GM12892 (cell line): ENCODE data around the gene ABCC9.

Experiments
- DNase-seq: peaks from one replicate; pipeline ENCODE4 v3.0.0; 2011; ENCODE audit not compliant: insufficient read length
- FAIRE-seq: peaks from 2 replicates; lab custom pipeline; 2011; peaks lifted over from hg19 to GRCh38; lab: Jason Lieb, UNC
- POLR2A ChIP-seq: IDR thresholded peaks from 2 replicates; pipeline ENCODE4 v1.6.1; 2011; ENCODE audit warnings: low read depth, low read length, control low read depth
- POLR2AphosphoS5 ChIP-seq: IDR thresholded peaks from 2 replicates; pipeline ENCODE4 v1.6.1; 2011; ENCODE audit warnings: low read depth, low read length, control low read depth
- TAF1 ChIP-seq: IDR thresholded peaks from 2 replicates; pipeline ENCODE4 v1.6.1; 2011; ENCODE audit warnings: low read depth, mild to moderate bottlenecking, control low read depth, low read length, borderline replicate concordance

The ABCC9 gene

DNA sequence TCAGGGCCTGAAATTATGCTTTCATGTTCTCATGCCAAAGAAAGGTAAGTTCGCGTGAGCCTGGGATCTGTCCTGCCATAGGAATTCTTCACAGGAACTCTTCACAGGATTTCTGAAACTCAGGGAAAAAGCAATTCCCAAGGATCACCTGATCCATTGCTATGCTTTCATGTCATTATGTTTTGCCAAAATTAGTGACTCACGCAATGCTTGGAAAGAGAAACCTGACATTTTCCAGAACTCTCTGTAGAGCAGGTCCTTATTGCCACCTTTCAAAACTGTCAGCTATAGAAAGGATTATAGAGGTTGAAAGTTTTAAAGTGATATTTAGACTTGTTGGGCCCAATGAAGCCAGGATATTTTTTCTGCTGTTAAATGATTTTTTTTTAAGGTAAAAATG is 160.4 kb downstream of the ABCC9 start:
- FAIRE-seq (no peak), DNase-seq (no peak)
- TF ChIP-seq TAF1 (no peak), POLR2A (no peak), POLR2AphosphoS5 (no peak)

GRCh38 chr12:21776175-21776574 is 165.1 kb downstream of the ABCC9 start:
- no peak for DNase-seq
- FAIRE-seq, result no peak
- TF ChIP-seq POLR2A, result no peak
- no peak for TF ChIP-seq TAF1
- TF ChIP-seq POLR2AphosphoS5, result no peak

DNA sequence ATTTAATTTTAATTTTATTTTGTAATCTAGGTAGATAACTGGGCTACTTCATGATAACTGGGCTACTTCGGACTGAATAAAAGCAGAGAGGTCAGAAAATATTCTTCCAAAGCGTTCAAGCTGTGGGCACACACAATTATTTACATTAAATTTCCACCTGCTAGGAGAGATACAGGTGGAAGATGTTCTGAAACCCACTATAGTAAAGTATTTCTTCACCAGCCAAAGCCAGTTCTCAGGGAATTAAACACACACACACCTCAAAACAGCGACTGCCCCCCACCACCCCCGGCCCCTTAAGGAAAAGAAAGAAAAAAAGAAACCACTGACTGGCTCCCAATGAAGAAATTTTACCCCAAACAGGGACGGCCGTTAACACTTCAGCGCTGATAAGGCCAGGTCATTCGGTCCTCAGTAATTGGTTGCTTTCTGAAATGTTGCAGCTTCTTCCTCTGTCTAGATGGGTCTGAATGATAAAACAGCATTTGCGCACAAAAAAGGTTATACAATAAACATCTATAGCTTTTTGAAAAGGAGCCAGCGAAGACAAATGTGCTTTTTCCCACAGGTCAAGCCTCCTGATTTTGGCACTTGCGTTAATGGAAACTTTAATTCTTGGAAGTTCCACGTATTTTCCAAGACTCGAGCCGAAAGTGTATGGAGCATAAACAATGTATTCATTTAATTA is 165.9 kb downstream of the ABCC9 start:
- FAIRE-seq, result no peak
- DNase-seq, result no peak
- TF ChIP-seq TAF1 (no peak), POLR2A (no peak), POLR2AphosphoS5 (no peak)

- DNase-seq (no peak), FAIRE-seq (no peak)
- TF ChIP-seq POLR2AphosphoS5 (no peak), TAF1 (no peak), POLR2A (no peak)
Observed at GRCh38 chr12:21774358-21775132, 166.7 kb downstream of the ABCC9 start, which contains the start of gene KCNJ8. Gene KCNJ8 (minus strand): TSS chr12:21774706. CDS start chr12:21773616, 1,090 bp downstream.

DNA sequence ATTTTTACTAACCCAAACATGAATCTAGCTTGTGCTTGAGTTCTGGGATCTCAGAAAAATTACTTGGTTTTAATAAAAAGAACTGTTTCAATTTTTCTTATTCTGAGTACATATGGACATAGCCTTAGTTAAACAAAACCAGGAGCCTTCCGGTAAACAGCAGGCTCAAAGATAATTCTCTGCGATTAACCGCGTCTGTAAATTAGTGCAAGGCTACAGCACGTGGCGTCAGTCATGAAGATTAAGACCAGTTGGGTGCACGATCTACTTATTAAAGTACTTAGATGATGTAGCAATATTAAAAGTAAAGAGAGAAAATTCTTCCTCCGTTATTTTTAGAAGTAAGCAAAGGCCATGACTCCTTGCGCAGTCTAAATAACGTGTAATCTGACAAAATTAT is 167.4 kb downstream of the ABCC9 start:
- FAIRE-seq (no peak), DNase-seq (no peak)
- TF ChIP-seq POLR2AphosphoS5 (no peak), POLR2A (no peak), TAF1 (no peak)

- DNase-seq, result no peak
- TF ChIP-seq TAF1 (no peak), POLR2A (no peak)
Observed at GRCh38 chr12:21773263-21773741, 167.9 kb downstream of the ABCC9 start.

DNA sequence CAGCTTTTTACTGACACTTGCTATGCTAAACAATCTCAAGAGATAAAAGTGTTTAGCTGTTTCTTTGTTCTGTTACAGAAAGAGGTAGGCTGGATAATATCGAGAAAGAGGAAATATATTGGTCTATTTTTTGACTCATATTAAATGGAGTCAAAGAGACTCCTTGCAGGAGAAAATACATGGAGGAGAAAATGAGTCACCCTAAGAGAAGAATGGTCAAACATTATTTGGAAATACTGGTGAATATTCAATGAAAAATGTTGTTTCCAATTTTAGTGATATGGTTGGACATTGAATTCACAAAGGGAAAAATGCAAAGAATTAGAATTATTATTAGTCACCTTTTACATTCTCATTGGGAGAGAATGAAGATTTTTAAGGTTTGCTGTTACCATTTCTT is 169.9 kb downstream of the ABCC9 start:
- no peak for FAIRE-seq
- DNase-seq, result no peak
- TF ChIP-seq POLR2AphosphoS5, result no peak
- TF ChIP-seq TAF1, result no peak
- TF ChIP-seq POLR2A, result no peak

More at GRCh38 chr12:21773263-21773741, 167.9 kb downstream of the ABCC9 start:
- FAIRE-seq, result no peak

DNA sequence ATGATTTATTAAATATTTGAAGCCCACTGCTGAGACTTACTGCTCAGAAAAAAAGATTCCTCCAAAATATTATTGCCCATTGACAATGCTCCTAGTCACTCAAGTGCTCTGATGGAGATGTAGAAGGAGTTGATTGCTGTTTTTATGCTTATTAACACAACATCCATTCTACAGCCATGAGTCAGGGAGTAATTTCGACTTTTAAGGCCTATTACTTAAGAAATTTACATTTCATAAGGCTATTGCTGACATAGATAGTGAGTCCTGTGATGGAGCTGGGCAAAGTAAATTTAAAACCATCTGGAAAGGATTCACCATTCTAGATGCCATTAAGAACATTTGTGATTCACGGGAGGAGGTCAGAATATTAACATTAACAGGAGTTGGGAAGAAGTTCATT is 171.9 kb downstream of the ABCC9 start:
- no peak for TF ChIP-seq TAF1
- TF ChIP-seq POLR2AphosphoS5, result no peak
- no peak for TF ChIP-seq POLR2A
- DNase-seq (no peak), FAIRE-seq (no peak)

DNA sequence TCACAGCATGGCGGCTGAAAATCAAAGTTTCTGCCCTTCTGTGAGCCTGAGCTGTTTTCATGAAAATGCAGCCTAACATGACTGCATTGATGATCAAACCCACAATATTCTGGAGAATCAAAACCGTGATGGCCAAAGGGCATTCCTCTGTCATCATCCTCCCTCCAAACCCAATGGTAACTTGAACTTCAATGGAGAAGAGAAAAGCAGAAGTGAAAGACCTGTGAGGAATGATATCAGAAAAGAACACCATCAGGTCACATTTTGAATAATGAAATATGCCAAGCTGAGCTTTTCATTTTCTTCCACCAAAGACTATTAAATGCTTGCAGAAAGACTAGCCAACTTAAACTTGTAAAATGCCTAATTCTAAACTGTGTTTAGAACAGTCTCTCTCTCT is 174.8 kb downstream of the ABCC9 start:
- DNase-seq, result no peak
- no peak for FAIRE-seq
- no peak for TF ChIP-seq POLR2AphosphoS5
- no peak for TF ChIP-seq TAF1
- no peak for TF ChIP-seq POLR2A

DNA sequence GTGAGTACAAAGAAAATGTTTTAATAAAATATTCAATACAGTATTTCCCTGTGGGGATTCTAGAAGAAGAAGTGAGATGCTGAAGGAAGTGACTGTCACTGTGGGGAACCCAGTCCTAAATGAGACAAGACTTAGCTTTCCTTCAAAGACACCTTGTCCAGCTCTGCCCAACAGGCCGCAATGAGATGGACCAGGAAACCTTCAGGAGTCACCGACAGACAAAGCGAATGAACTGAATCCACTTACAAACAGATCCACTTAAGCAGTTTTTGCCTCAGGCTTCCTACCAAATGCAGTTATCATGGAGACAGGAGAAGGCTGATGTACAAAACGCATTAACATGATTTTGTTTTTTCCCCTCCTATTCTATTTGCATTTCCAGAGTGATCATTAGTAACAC is 176.3 kb downstream of the ABCC9 start:
- FAIRE-seq, result no peak
- TF ChIP-seq POLR2A, result no peak
- no peak for TF ChIP-seq POLR2AphosphoS5
- TF ChIP-seq TAF1, result no peak

GRCh38 chr12:21764065-21764464 is 177.2 kb downstream of the ABCC9 start:
- DNase-seq (no peak), FAIRE-seq (no peak)
- no peak for TF ChIP-seq TAF1
- no peak for TF ChIP-seq POLR2AphosphoS5
- TF ChIP-seq POLR2A, result no peak

More for the DNA sequence above, 176.3 kb downstream of the ABCC9 start:
- DNase-seq, result no peak

- no peak for FAIRE-seq
- no peak for DNase-seq
- TF ChIP-seq TAF1, result no peak
- no peak for TF ChIP-seq POLR2AphosphoS5
- no peak for TF ChIP-seq POLR2A
Observed at GRCh38 chr12:21763531-21763930, 177.7 kb downstream of the ABCC9 start.
